HEK293 (cell line): ENCODE results near the gene CCDC63.

Experiments
- CTCF ChIP-seq: fragments of 450-650 bp; formaldehyde crosslinking; IDR thresholded peaks from 2 replicates; pipeline ENCODE4 v1.5.1; 2016; ENCODE audit warnings: missing biosample characterization, missing genetic modification characterization
- HOXA7 ChIP-seq: sonication (generic); formaldehyde crosslinking; IDR thresholded peaks from 2 replicates; pipeline ENCODE4 v1.8.1; 2022; ENCODE audit warnings: missing genetic modification reagents, borderline replicate concordance
- MEIS1 ChIP-seq: sonication (generic); formaldehyde crosslinking; IDR thresholded peaks from 2 replicates; pipeline ENCODE4 v1.8.1; 2022; ENCODE audit warnings: missing genetic modification reagents, mild to moderate bottlenecking, borderline replicate concordance
- OVOL3 ChIP-seq: fragments of 450-650 bp; formaldehyde crosslinking; IDR thresholded peaks from 2 replicates; pipeline ENCODE4 v1.5.1; 2016; ENCODE audit warnings: missing biosample characterization, missing genetic modification characterization
- REPIN1 ChIP-seq: fragments of 450-650 bp; formaldehyde crosslinking; IDR thresholded peaks from 2 replicates; pipeline ENCODE4 v1.5.1; 2017; ENCODE audit warnings: missing biosample characterization, missing genetic modification characterization, low read depth
- SP3 ChIP-seq: fragments of 450-650 bp; formaldehyde crosslinking; IDR thresholded peaks from 2 replicates; pipeline ENCODE4 v1.5.1; 2016; ENCODE audit warnings: missing biosample characterization, missing genetic modification characterization
- YY2 ChIP-seq: fragments of 450-650 bp; formaldehyde crosslinking; IDR thresholded peaks from 2 replicates; pipeline ENCODE4 v1.5.1; 2016; ENCODE audit warnings: missing biosample characterization, missing genetic modification characterization
- ZBTB10 ChIP-seq: fragments of 450-650 bp; formaldehyde crosslinking; IDR thresholded peaks from 2 replicates; pipeline ENCODE4 v1.5.1; 2016; ENCODE audit warnings: missing biosample characterization, missing genetic modification characterization
- ZBTB21 ChIP-seq: fragments of 450-650 bp; formaldehyde crosslinking; IDR thresholded peaks from 2 replicates; pipeline ENCODE4 v1.5.1; 2017; ENCODE audit warnings: missing biosample characterization, missing genetic modification characterization
- ZBTB26 ChIP-seq: fragments of 450-650 bp; formaldehyde crosslinking; optimal IDR thresholded peaks from 2 replicates; pipeline ENCODE3; 2016; ENCODE audit warnings: missing biosample characterization, mild to moderate bottlenecking, missing genetic modification characterization
- ZBTB49 ChIP-seq: fragments of 450-650 bp; formaldehyde crosslinking; IDR thresholded peaks from 2 replicates; pipeline ENCODE4 v1.5.1; 2016; ENCODE audit warnings: missing biosample characterization, missing genetic modification characterization, low read depth
- ZBTB7A ChIP-seq: fragments of 450-650 bp; formaldehyde crosslinking; IDR thresholded peaks from 2 replicates; pipeline ENCODE4 v1.5.1; 2016; ENCODE audit warnings: low read depth, missing biosample characterization, missing genetic modification characterization
- ZFP41 ChIP-seq: fragments of 450-650 bp; formaldehyde crosslinking; IDR thresholded peaks from 2 replicates; pipeline ENCODE4 v1.5.1; 2016; ENCODE audit warnings: missing biosample characterization, missing genetic modification characterization, borderline replicate concordance
- ZNF133 ChIP-seq: fragments of 450-650 bp; formaldehyde crosslinking; IDR thresholded peaks from 2 replicates; pipeline ENCODE4 v1.5.1; 2016; ENCODE audit warnings: missing biosample characterization, missing genetic modification characterization
- ZNF169 ChIP-seq: fragments of 450-650 bp; formaldehyde crosslinking; IDR thresholded peaks from 2 replicates; pipeline ENCODE4 v1.5.1; 2016; ENCODE audit warnings: missing biosample characterization, missing genetic modification characterization
- ZNF239 ChIP-seq: fragments of 450-650 bp; formaldehyde crosslinking; IDR thresholded peaks from 2 replicates; pipeline ENCODE4 v1.5.1; 2016; ENCODE audit warnings: missing biosample characterization, missing genetic modification characterization
- ZNF24 ChIP-seq: fragments of 450-650 bp; formaldehyde crosslinking; IDR thresholded peaks from 2 replicates; pipeline ENCODE4 v1.5.1; 2016; ENCODE audit warnings: missing biosample characterization, missing genetic modification characterization
- ZNF292 ChIP-seq: fragments of 450-650 bp; formaldehyde crosslinking; IDR thresholded peaks from 2 replicates; pipeline ENCODE4 v1.5.1; 2016; ENCODE audit warnings: low read depth, missing biosample characterization, missing genetic modification characterization, borderline replicate concordance
- ZNF394 ChIP-seq: fragments of 450-650 bp; formaldehyde crosslinking; IDR thresholded peaks from 2 replicates; pipeline ENCODE4 v1.5.1; 2016; ENCODE audit warnings: missing biosample characterization, missing genetic modification characterization, mild to moderate bottlenecking, moderate library complexity, borderline replicate concordance
- ZNF423 ChIP-seq: fragments of 450-650 bp; formaldehyde crosslinking; IDR thresholded peaks from 2 replicates; pipeline ENCODE4 v1.5.1; 2016; ENCODE audit warnings: missing biosample characterization, missing genetic modification characterization
- ZNF488 ChIP-seq: fragments of 450-650 bp; formaldehyde crosslinking; IDR thresholded peaks from 2 replicates; pipeline ENCODE4 v1.5.1; 2016; ENCODE audit warnings: missing biosample characterization, missing genetic modification characterization
- ZNF501 ChIP-seq: fragments of 450-650 bp; formaldehyde crosslinking; IDR thresholded peaks from 2 replicates; pipeline ENCODE4 v1.5.1; 2016; ENCODE audit warnings: missing biosample characterization, missing genetic modification characterization
- ZNF571 ChIP-seq: fragments of 450-650 bp; formaldehyde crosslinking; IDR thresholded peaks from 2 replicates; pipeline ENCODE4 v1.5.0; 2017; ENCODE audit warnings: missing biosample characterization, missing genetic modification characterization
- ZNF624 ChIP-seq: fragments of 450-650 bp; formaldehyde crosslinking; IDR thresholded peaks from 2 replicates; pipeline ENCODE4 v1.5.1; 2017; ENCODE audit warnings: missing biosample characterization, missing genetic modification characterization
- ZNF670 ChIP-seq: fragments of 450-650 bp; formaldehyde crosslinking; IDR thresholded peaks from 2 replicates; pipeline ENCODE4 v1.5.1; 2016; ENCODE audit warnings: missing biosample characterization, missing genetic modification characterization, low read depth
- ZSCAN30 ChIP-seq: fragments of 450-650 bp; IDR thresholded peaks from 2 replicates; pipeline ENCODE4 v1.5.1; 2018; ENCODE audit warnings: missing biosample characterization, mild to moderate bottlenecking, missing genetic modification characterization, moderate library complexity
- TF ChIP-seq, protein P1 (sequence below): fragments of 450-650 bp; formaldehyde crosslinking; IDR thresholded peaks from 2 replicates; pipeline ENCODE4 v1.5.1; 2016; ENCODE audit warnings: missing biosample characterization, missing genetic modification characterization
- TF ChIP-seq, protein P2 (sequence below): fragments of 450-650 bp; formaldehyde crosslinking; IDR thresholded peaks from 2 replicates; pipeline ENCODE4 v1.5.1; 2016; ENCODE audit warnings: missing biosample characterization, missing genetic modification characterization

The CCDC63 gene

DNA sequence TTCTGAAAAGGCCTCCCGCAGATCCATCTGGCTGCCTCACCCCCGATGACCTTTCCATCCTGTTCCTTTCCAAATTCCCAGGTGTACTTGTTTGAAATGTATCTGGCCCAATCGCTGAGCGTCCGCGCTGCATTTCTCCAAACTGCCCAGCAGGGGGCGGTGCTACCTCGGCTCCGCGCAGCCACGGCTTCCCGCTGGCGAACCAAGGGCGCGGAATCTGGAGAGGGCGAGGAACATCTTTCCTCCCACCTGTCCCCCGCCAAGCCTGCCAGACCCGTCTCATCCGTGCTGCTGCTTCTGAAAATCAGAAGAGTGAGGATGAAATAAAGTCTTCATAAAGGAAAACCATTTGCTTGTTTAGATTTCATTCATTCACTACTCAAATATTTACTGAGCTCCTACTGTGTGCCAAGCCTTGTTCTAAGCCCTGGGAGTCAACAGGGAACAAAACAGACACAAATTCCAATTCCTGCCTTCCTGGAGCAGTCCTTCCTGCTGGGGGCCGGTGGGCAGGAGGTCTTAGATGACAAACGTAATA, 90.4 kb downstream of the CCDC63 start (continued):
- TF ChIP-seq CTCF (tag by site-specific recombination) (peak; percentile 74), ZBTB21 (tag by site-specific recombination) (no peak), HOXA7 (CRISPR knock-in tag) (no peak), ZBTB26 (tag by site-specific recombination) (peak; percentile 33), MEIS1 (CRISPR knock-in tag) (no peak), ZNF488 (tag by site-specific recombination) (no peak), YY2 (tag by site-specific recombination) (no peak), ZSCAN30 (tag by site-specific recombination) (peak; percentile 55; the same call in 1 of the 2 replicates), ZFP41 (tag by site-specific recombination) (no peak), ZNF670 (tag by site-specific recombination) (no peak), ZNF169 (no peak), ZNF571 (tag by site-specific recombination) (no peak), REPIN1 (tag by site-specific recombination) (no peak), ZNF292 (tag by site-specific recombination) (no peak), ZBTB49 (tag by site-specific recombination) (no peak), ZNF624 (tag by site-specific recombination) (no peak), SP3 (no peak), ZBTB10 (tag by site-specific recombination) (no peak), ZNF24 (tag by site-specific recombination) (0 out of 2 replicates have a peak, but pooled peaks have one; percentile 52), ZNF423 (tag by site-specific recombination) (no peak), ZNF394 (tag by site-specific recombination) (no peak), ZNF133 (tag by site-specific recombination) (no peak), ZBTB7A (no peak), ZNF239 (no peak), ZNF501 (tag by site-specific recombination) (0 out of 2 replicates have a peak, but pooled peaks have one; percentile 25), OVOL3 (tag by site-specific recombination) (no peak)
- TF ChIP-seq, protein P1, sequence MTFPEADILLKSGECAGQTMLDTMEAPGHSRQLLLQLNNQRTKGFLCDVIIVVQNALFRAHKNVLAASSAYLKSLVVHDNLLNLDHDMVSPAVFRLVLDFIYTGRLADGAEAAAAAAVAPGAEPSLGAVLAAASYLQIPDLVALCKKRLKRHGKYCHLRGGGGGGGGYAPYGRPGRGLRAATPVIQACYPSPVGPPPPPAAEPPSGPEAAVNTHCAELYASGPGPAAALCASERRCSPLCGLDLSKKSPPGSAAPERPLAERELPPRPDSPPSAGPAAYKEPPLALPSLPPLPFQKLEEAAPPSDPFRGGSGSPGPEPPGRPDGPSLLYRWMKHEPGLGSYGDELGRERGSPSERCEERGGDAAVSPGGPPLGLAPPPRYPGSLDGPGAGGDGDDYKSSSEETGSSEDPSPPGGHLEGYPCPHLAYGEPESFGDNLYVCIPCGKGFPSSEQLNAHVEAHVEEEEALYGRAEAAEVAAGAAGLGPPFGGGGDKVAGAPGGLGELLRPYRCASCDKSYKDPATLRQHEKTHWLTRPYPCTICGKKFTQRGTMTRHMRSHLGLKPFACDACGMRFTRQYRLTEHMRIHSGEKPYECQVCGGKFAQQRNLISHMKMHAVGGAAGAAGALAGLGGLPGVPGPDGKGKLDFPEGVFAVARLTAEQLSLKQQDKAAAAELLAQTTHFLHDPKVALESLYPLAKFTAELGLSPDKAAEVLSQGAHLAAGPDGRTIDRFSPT (tag by site-specific recombination): no peak
- TF ChIP-seq, protein P2, sequence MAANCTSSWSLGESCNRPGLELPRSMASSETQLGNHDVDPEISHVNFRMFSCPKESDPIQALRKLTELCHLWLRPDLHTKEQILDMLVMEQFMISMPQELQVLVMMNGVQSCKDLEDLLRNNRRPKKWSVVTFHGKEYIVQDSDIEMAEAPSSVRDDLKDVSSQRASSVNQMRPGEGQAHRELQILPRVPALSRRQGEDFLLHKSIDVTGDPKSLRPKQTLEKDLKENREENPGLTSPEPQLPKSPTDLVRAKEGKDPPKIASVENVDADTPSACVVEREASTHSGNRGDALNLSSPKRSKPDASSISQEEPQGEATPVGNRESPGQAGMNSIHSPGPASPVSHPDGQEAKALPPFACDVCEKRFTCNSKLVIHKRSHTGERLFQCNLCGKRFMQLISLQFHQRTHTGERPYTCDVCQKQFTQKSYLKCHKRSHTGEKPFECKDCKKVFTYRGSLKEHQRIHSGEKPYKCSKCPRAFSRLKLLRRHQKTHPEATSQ (tag by site-specific recombination): no peak
